Fibroblast of lung (primary cell): ENCODE measurements around the gene CNOT1.

ENCODE experiments used
- CTCF ChIP-seq, 2 donors: IDR thresholded peaks in 1 of 2; conservative IDR thresholded peaks in 1 of 2; 1 replicate in 1 of 2; 2 replicates in 1 of 2; pipeline ENCODE4 v1.5.1; 2011 to 2012; ENCODE audit warnings: low read length in 2 of 2, control low read depth in 1 of 2, inconsistent platforms in 1 of 2, low read depth in 1 of 2, mild to moderate bottlenecking in 1 of 2
- EZH2 ChIP-seq: IDR thresholded peaks from 2 replicates; pipeline ENCODE4 v1.5.1; 2012; ENCODE audit warnings: low read length, control low read depth, mild to moderate bottlenecking; ENCODE audit errors: missing control alignments

DNA sequence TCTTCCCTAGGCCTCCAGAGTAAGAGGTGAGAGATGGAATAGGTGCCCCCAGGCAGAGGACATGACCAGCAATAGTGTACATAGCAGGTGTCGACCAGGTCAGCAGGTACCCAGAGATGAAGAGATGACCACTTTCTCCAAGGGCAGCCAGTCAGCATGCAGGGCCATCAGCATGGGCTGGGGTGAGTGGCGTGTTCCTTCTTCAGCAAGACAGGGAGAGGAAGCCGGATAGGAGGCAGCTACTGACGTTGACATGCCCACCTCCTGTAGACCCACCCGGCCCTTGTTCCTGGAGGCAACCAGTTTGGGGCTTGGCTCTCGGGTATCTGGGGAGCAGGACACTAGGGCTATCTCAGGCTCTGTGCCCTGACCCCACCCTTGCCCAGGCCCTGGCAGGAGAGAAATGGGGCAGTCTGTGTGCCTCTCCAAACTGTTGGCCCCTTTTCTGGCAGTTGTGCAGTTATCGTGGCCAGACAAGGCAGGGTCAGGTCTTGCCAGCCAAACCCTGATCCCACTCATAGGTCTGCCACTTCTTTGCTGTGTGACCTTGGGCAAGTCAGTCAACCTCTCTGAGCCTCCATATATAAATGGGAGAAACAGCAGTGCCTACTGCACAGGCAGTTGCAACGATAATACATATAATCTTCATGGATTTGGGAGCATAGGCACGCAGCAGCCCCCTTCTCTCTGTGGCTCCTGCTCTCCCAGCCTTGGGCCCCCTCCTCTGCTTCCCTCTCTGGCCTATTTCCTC lies 131.1 kb downstream of the CNOT1 start:
- TF ChIP-seq EZH2 (no peak), CTCF (conservative IDR thresholded peaks at IDR 0.05 in 1 of 2, IDR thresholded peaks at IDR 0.05 in 1 of 2; ENCODE audit: low read depth in 1 of 2, low read length in 2 of 2) (no peak)
